OCI-LY7 (cell line): Measurements from ENCODE around the gene NUP133. TPM values are rescaled to one million over a fixed set of nuclear protein-coding genes. Genes with fewer than 3 reads are reported as not detected.
A peak's percentile ranks its signal among the peaks of the same experiment; 100 is the strongest.

ENCODE experiments used
- BruUV-seq: library from RNA; stranded (reverse); fragments of 400-500 nt; replicated peaks from 2 replicates; lab custom pipeline; 2021; lab: Mats Ljungman, UMichigan
- CTCF ChIA-PET: fragments of 300-600 bp; sonication (Branson Sonifier 250); formaldehyde crosslinking; loops from one replicate; lab custom pipeline; 2022; ENCODE audit warnings: antibody characterized with exemption; ENCODE audit not compliant: unreplicated experiment; lab: Charles Lee
- POLR2A ChIA-PET: fragments of 300-600 bp; sonication (Branson Sonifier 250); formaldehyde crosslinking; loops from one replicate; lab custom pipeline; 2022; ENCODE audit warnings: antibody characterized with exemption; lab: Charles Lee
- DNase-seq: peaks from one replicate; pipeline ENCODE4 v3.0.0-alpha.2; 2015; ENCODE audit warnings: low spot score
- H2AFZ ChIP-seq: fragments of 200-600 bp; sonication (generic), shearing (Covaris generic); 2 replicates; pipeline ENCODE4 v1.6.1; 2014; ENCODE audit warnings: mild to moderate bottlenecking, antibody characterized with exemption, low read length, moderate library complexity
- H3K27ac ChIP-seq: fragments of 200-600 bp; sonication (generic); 2 replicates; pipeline ENCODE4 v1.5.1; 2014; ENCODE audit warnings: mixed run types, low read depth, mild to moderate bottlenecking, moderate library complexity, low read length, inconsistent platforms; ENCODE audit not compliant: poor library complexity, severe bottlenecking
- H3K36me3 ChIP-seq: fragments of 200-600 bp; sonication (generic); 2 replicates; pipeline ENCODE4 v1.6.1; 2014; ENCODE audit warnings: mild to moderate bottlenecking, antibody characterized with exemption, low read length, moderate library complexity, mixed read lengths; ENCODE audit not compliant: insufficient read depth
- H3K4me1 ChIP-seq: fragments of 200-600 bp; sonication (generic); 2 replicates; pipeline ENCODE4 v1.5.1; 2014; ENCODE audit warnings: mild to moderate bottlenecking, low read length; ENCODE audit not compliant: insufficient read depth, poor library complexity, severe bottlenecking
- H3K4me2 ChIP-seq: fragments of 200-600 bp; sonication (generic); 2 replicates; pipeline ENCODE4 v1.6.1; 2014; ENCODE audit warnings: mild to moderate bottlenecking, low read length
- H3K4me3 ChIP-seq: fragments of 200-600 bp; sonication (generic); 2 replicates; pipeline ENCODE4 v1.5.1; 2014; ENCODE audit warnings: mild to moderate bottlenecking, low read depth, low read length; ENCODE audit not compliant: poor library complexity, severe bottlenecking
- H3K79me2 ChIP-seq: fragments of 200-600 bp; sonication (generic); 2 replicates; pipeline ENCODE4 v1.6.1; 2016; ENCODE audit warnings: low read depth, mild to moderate bottlenecking, low read length, moderate library complexity, mixed read lengths; ENCODE audit not compliant: insufficient read depth
- H3K9me2 ChIP-seq: fragments of 200-600 bp; sonication (generic); 2 replicates; pipeline ENCODE4 v1.6.1; 2016; ENCODE audit warnings: mild to moderate bottlenecking, low read length, mixed read lengths; ENCODE audit not compliant: insufficient read depth
- H3K9me3 ChIP-seq: fragments of 200-600 bp; sonication (generic); 2 replicates; pipeline ENCODE4 v1.6.1; 2014; ENCODE audit warnings: mild to moderate bottlenecking, mixed run types, low read length, mixed read lengths
- H4K20me1 ChIP-seq: fragments of 200-600 bp; sonication (generic); 2 replicates; pipeline ENCODE4 v1.6.1; 2014; ENCODE audit warnings: mild to moderate bottlenecking, antibody characterized with exemption, low read length, moderate library complexity, mixed read lengths; ENCODE audit not compliant: insufficient read depth
- EZH2phosphoT487 ChIP-seq: fragments of 200-600 bp; sonication (generic); IDR thresholded peaks from 2 replicates; pipeline ENCODE4 v1.6.1; 2018; ENCODE audit warnings: low read depth, borderline replicate concordance, mild to moderate bottlenecking, mixed run types, antibody characterized with exemption, low read length, moderate library complexity, mixed read lengths
- intact Hi-C: fragments of 100-400 bp; cut with micrococcal nuclease; formaldehyde crosslinking; loops from one replicate; pipeline ENCODE4 v1.10.0; 2022; ENCODE audit not compliant: unreplicated experiment
- total RNA-seq, 2 experiments: library from RNA; depleted of rRNA in 1 of 2; stranded (reverse); fragments of >200 nt in 1 of 2; shearing (Covaris generic) in 1 of 2; gene quantifications; 2 replicates each; pipeline ENCODE4 v1.2.3, GENCODE V29; 2014 to 2022
- TF ChIP-seq, protein P1 (sequence below): fragments of 200-600 bp; sonication (generic); conservative IDR thresholded peaks from 2 replicates; pipeline ENCODE4 v1.5.1; 2014; ENCODE audit warnings: mild to moderate bottlenecking, antibody characterized with exemption, low read length, moderate library complexity, mixed read lengths

The NUP133 gene
- total RNA-seq, 2 experiments from 2014 or later = 33.0 to 50.4 TPM

DNA sequence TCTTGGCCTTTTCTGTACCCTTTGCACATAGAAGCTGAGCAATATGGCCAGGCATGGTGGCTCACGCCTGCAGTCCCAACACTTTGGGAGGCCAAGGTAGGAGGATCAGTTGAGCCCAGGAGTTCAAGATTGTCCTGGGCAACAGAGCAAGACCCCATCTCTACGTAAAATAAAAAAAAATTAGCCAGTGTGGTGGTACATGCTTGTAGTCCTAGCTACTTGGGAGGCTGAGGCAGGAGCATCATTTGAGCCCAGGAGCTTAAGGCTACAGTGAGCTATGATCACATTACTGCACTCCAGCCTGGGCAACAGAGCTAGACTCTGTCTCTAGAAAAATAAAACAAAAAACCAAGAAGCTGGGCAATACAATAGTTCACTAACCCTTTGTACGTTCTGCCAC is 80.6 kb downstream of the NUP133 start:
- Histone ChIP-seq H3K27ac (no peak overlapping the region), H4K20me1 (no peaks in the 10 kb centered on the region), H3K4me3 (no peak overlapping the region), H3K36me3 (no peaks in the 10 kb centered on the region), H2AFZ (no peak overlapping the region), H3K9me2 (no peaks in the 10 kb centered on the region), H3K4me1 (peaks cover 27% of the 10 kb centered on the region), H3K9me3 (no peaks in the 10 kb centered on the region), H3K79me2 (no peaks in the 10 kb centered on the region), H3K4me2 (peak overlapping the region; percentile 12; the same call in 1 of the 2 replicates)
- DNase-seq = no peak
- ChIA-PET CTCF (no interaction called here), POLR2A (interaction anchor here (1.1 to 1.7 kb wide), 2 partner anchors 10 to 12 kb away, joined by 3 to 5 read pairs; no protein-coding TSS in a partner anchor)
- TF ChIP-seq, protein P1, sequence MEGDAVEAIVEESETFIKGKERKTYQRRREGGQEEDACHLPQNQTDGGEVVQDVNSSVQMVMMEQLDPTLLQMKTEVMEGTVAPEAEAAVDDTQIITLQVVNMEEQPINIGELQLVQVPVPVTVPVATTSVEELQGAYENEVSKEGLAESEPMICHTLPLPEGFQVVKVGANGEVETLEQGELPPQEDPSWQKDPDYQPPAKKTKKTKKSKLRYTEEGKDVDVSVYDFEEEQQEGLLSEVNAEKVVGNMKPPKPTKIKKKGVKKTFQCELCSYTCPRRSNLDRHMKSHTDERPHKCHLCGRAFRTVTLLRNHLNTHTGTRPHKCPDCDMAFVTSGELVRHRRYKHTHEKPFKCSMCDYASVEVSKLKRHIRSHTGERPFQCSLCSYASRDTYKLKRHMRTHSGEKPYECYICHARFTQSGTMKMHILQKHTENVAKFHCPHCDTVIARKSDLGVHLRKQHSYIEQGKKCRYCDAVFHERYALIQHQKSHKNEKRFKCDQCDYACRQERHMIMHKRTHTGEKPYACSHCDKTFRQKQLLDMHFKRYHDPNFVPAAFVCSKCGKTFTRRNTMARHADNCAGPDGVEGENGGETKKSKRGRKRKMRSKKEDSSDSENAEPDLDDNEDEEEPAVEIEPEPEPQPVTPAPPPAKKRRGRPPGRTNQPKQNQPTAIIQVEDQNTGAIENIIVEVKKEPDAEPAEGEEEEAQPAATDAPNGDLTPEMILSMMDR = no peak
- TF ChIP-seq EZH2phosphoT487 = no peak
- intact Hi-C loops = no loop called here
- BruUV-seq = no TSS peak

DNA sequence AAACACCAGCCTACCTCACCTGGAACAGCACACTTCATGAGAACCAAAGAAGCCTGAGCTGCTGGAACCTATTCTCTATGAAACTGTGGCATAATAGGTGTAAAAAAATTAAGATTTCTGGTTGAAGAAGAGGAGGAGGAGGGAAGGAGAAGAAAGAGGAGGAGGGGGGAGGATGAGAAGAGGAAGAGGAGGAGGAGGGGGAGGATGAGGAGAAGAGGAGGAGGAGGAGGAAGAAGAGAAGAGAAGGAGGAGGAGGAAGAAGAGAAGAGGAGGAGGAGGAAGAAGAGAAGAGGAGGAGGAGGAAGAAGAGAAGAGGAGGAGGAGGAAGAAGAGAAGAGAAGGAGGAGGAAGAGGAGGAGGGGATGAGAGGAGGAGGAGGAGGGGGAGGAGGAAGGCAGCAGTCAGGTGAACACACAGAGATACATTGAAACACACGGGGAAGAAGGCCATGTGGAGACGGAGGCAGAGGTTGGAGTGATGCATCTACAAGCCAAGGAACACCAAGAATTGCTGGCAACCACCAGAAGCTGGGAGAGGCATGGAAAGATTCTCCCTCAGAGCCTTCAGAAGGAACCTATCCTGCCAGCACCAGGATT is 82.5 kb downstream of the NUP133 start:
- no TSS peak for BruUV-seq
- ChIA-PET CTCF (no interaction called here), POLR2A (no interaction called here)
- no peaks in the 10 kb centered on the region for H3K79me2 ChIP-seq
- DNase-seq = no peak
- no peaks in the 10 kb centered on the region for H3K9me2 ChIP-seq
- no peak overlapping the region for H2AFZ ChIP-seq
- peaks cover 27% of the 10 kb centered on the region for H3K4me1 ChIP-seq
- no peak overlapping the region for H3K4me2 ChIP-seq
- H4K20me1 ChIP-seq = no peaks in the 10 kb centered on the region
- H3K4me3 ChIP-seq = no peak overlapping the region
- intact Hi-C loops = no loop called here
- H3K27ac ChIP-seq = no peak overlapping the region
- TF ChIP-seq, protein P1 = no peak
- no peak for TF ChIP-seq EZH2phosphoT487
- no peaks in the 10 kb centered on the region for H3K9me3 ChIP-seq
- no peaks in the 10 kb centered on the region for H3K36me3 ChIP-seq

DNA sequence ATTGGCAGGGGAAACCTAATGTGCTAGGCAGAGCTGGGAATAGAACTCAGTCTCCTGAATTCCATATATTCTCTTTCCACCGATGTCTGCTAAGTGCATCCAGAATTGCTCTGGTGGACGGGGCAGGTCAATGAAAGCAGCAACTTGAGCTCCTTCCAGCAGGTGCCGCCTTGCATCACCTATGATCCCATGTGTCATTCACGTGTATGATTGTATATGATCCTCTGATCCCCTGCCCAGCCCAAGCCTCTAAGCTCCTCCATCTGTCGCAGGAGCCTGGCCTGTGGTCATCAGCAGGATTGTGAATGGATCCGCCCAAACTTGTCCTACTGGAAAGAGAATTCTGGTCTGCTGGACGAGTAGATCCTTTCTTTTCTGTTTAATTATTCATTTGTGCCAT is 87.4 kb downstream of the NUP133 start:
- no peak for TF ChIP-seq EZH2phosphoT487
- TF ChIP-seq, protein P1 = peak; percentile 46; the same call in 1 of the 2 replicates
- Histone ChIP-seq H3K36me3 (no peaks in the 10 kb centered on the region), H3K4me2 (no peak overlapping the region), H2AFZ (no peak overlapping the region), H3K4me3 (no peak overlapping the region), H4K20me1 (no peaks in the 10 kb centered on the region), H3K79me2 (no peaks in the 10 kb centered on the region), H3K27ac (no peak overlapping the region), H3K9me3 (no peaks in the 10 kb centered on the region), H3K9me2 (no peaks in the 10 kb centered on the region), H3K4me1 (no peaks in the 10 kb centered on the region)
- intact Hi-C loops = no loop called here
- CTCF ChIA-PET = no interaction called here
- peak; percentile 20 for DNase-seq
- POLR2A ChIA-PET = interaction anchor here (0.5 to 1.1 kb wide), 3 partner anchors 10 to 733 kb away, joined by 4 read pairs; no protein-coding TSS in a partner anchor
- no TSS peak for BruUV-seq
